Retinal pigment epithelial cell (primary cell): ENCODE data around the gene UNC119.

ENCODE experiments used
- DNase-seq: peaks from one replicate; pipeline ENCODE4 v3.0.0-alpha.2; 2010; ENCODE audit warnings: low read depth
- H3K4me3 ChIP-seq: 2 replicates; pipeline ENCODE4 v1.5.1; 2011; ENCODE audit warnings: mild to moderate bottlenecking, low read length, control low read depth, moderate library complexity
- TF ChIP-seq, protein P1 (sequence below): conservative IDR thresholded peaks from 2 replicates; pipeline ENCODE4 v1.5.1; 2011; ENCODE audit warnings: low read depth, low read length, control low read depth, inconsistent platforms

Gene UNC119

DNA sequence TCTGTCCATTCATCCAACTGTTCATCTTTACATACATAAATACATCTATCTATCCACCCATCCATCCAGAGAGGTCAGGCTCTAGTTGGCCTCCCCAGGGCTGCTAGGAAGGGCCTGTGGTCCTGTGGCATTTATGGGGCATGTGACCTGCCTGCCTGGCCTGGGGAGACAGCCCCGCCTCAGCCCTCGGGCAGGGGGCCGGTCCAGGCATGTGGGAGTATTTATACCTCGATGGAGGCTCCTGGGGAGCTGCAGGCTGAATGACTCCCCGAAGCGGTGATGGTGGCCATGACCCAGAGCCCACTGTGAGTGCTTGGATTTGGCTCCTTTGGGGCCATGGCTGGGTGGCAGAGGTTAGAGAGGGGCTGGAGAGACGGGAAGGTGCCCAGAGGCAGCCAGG lies 38.9 kb downstream of the UNC119 start:
- no peak for DNase-seq
- H3K4me3 ChIP-seq, result no peak overlapping the region
- TF ChIP-seq, protein P1, sequence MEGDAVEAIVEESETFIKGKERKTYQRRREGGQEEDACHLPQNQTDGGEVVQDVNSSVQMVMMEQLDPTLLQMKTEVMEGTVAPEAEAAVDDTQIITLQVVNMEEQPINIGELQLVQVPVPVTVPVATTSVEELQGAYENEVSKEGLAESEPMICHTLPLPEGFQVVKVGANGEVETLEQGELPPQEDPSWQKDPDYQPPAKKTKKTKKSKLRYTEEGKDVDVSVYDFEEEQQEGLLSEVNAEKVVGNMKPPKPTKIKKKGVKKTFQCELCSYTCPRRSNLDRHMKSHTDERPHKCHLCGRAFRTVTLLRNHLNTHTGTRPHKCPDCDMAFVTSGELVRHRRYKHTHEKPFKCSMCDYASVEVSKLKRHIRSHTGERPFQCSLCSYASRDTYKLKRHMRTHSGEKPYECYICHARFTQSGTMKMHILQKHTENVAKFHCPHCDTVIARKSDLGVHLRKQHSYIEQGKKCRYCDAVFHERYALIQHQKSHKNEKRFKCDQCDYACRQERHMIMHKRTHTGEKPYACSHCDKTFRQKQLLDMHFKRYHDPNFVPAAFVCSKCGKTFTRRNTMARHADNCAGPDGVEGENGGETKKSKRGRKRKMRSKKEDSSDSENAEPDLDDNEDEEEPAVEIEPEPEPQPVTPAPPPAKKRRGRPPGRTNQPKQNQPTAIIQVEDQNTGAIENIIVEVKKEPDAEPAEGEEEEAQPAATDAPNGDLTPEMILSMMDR, result no peak

DNA sequence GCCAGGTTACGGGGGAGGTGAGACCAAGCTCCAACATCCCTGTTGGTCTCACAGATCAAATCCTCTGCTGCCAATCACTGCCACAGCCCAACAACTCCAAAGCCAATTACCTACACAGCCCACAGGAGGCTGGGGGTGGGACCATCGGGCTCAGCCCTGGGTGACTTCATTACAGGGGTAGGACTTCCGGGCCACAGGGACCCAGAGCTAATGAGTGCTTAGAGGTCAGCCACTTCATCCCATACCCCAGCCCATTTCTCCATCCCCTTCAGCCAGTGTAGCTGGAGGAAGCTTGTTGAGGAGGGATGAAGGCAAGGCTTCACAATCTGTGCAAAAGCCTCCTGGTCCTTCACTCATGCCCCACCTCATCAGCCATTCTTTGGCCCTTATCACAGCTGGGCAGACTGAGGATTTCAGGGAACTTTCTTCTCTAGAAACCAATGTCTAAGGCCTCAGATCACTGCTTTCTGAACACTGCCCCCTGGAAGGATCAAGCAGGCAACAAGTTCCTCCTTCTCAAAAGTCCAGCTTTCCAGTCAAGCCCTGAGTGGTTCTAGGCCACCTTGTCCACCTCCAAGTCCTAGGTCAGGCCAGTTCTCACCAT lies 40.5 kb downstream of the UNC119 start:
- no peak overlapping the region for H3K4me3 ChIP-seq
- TF ChIP-seq, protein P1, result peak; percentile 0
- DNase-seq, result no peak

DNA sequence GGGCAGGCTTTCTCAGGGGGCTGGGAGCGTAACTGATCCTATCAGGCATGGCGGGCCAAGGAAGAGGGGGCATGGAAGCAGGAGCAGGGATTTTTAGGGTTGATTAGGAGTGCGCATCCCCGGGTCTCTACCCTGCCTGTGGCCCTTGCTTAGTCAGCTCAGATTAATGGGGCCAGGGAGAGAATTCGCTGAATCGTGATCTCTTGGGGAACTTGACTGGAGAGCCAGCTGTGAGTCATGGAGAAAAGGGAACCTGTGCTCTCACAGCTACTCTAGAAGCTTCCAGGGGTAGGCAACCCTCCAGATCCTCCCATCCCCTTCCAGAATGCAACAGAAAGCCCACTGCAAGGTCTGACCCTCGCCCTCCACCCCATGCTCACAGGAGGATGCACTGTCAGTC lies 42.6 kb downstream of the UNC119 start:
- H3K4me3 ChIP-seq, result no peak overlapping the region
- TF ChIP-seq, protein P1, result no peak
- DNase-seq, result no peak

DNA sequence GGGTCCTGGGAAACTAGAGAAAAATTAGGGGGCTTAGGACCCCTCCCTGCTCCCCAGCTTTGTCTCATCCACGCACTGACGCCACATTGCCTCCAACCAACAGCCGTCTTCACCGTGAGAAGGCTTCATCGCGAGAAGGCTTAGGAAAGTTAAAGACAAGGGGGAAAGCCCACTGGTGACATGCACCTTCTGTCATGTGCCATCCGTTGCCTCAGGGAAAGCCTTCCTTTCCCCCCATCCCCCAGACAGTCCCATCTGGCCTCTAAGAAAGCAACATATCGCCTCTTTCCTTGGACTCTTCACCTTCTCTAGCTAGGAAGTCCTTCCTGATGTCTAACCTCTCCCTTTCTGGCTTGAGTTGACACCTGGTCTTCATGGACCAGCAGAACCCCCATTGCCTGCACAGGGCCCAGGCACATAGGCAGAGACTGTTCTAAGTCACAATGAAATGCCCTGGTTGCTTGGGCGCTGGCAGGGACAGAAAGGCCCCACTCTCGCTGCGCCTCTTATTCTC lies 44.2 kb downstream of the UNC119 start:
- TF ChIP-seq, protein P1, result no peak
- H3K4me3 ChIP-seq, result no peak overlapping the region
- no peak for DNase-seq

DNA sequence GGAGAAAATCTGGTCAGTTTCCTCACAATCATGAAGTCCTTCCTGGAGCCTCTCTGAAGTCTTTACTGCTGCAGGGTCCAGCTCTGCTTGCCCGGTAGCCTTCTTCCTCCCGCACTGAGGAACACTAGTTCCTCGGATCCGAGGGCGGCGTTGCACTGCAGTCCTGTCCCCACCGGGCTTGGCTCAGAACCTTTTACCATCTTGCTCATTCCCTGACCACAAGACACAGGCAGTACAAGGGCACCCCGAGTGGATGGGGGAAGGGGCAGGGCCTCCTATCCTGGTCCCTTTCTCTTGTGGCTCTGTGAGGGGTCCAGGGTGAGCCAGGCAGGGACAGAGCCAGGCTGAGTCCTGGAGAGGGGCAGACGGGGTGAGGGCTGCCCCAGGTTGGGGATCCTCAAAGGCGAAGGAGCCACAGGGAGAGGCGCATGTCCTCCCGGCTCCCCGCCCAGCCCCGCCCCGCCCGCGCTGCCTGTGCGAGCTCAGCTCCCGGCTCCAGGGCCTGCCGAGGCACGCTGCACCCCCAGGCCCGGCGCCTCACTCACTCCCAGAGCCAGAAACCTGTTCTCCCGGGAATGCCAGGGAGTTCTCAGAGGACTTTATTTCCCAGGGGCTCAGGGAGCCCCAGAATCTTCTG lies 44.7 kb downstream of the UNC119 start:
- DNase-seq, result no peak
- TF ChIP-seq, protein P1, result no peak
- no peak overlapping the region for H3K4me3 ChIP-seq

DNA sequence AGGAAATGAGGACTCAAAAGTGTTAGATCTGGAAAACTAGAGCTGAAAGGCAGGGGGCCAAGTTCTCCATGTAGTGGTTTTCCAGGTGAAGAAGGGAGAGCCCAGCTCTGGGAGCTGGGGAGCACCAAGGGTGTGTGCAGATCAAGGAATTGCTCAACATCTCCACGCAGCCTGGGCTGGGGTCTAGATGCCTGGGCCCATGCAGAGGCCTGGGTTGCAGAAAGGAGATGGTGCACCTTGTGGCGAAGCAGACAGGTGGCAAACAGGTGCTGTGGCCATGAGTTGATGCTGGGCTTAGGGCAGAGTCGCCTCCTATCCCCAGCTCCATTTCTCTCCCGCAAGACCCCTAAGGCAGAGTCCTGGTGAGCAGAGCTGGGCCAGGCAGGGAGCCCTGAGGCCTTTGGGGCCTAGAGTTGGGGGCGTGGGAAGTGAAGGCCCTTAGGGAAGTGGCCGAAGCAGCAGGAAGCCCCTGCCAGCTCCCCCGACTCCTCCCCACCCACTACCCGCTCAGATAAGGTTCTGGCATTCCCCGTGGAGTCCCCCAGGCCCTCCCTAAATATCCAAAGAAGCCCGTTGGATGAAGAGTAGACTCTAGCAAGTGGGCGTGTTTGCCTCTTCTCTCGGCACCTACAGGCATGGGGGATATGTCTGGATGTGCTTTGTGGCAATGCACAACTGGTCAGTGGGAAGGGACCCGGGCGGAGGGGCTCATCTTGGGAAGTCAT lies 45.5 kb downstream of the UNC119 start:
- no peak for DNase-seq
- no peak overlapping the region for H3K4me3 ChIP-seq
- TF ChIP-seq, protein P1, result no peak
